ENCODE measurements around the gene DMBT1.

DMBT1 gene

DNA sequence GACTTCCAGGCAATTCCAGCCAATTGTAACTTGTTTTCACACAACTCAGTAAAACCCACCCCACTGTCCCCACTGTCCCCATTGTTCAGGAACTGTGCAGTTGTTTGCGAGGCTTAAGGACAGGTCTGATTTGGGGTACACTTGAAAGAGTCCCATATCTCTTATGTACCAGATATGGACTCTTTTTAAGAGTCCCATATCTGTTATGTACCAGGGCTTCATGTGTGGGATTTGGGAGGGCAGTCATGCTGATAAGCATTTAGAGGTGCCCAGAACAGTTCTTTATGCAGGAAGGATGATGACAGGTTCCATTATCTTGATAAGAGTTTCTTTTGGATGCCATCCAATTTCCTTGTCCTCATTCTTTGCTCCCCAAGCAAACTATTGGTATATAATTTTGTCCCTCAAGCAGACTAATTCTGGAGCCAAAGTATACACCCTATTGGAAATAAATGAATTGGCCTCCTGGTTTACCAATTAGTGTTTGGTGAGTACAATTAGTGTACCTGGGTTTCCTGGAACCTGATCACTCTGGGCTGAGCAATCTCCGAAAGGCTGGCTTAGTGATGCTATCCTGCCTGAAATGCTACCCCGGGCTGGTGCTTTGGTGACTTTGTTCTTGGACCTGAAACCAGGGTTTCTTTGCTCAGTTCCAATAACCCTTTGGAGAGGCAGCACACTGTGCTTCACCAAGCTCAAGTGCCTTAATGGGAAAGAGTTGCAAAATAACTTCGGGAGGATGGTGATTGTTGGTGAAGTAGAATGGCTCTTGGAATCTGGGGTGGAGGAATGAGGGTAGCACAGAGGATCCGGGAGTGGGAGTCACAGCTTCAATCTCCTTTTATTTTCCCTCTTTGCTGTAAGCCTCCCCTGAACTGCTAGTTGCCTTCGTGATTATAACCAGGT lies 6.2 kb upstream of the DMBT1 start:
- TF ChIP-seq, protein P1, sequence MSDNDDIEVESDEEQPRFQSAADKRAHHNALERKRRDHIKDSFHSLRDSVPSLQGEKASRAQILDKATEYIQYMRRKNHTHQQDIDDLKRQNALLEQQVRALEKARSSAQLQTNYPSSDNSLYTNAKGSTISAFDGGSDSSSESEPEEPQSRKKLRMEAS (IDR thresholded peaks at IDR 0.05; ENCODE audit: low read depth, low read length), result no peak
- no peak for TF ChIP-seq MYC (IDR thresholded peaks at IDR 0.05; ENCODE audit: low read depth, low read length)
- TF ChIP-seq, protein P2, sequence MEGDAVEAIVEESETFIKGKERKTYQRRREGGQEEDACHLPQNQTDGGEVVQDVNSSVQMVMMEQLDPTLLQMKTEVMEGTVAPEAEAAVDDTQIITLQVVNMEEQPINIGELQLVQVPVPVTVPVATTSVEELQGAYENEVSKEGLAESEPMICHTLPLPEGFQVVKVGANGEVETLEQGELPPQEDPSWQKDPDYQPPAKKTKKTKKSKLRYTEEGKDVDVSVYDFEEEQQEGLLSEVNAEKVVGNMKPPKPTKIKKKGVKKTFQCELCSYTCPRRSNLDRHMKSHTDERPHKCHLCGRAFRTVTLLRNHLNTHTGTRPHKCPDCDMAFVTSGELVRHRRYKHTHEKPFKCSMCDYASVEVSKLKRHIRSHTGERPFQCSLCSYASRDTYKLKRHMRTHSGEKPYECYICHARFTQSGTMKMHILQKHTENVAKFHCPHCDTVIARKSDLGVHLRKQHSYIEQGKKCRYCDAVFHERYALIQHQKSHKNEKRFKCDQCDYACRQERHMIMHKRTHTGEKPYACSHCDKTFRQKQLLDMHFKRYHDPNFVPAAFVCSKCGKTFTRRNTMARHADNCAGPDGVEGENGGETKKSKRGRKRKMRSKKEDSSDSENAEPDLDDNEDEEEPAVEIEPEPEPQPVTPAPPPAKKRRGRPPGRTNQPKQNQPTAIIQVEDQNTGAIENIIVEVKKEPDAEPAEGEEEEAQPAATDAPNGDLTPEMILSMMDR (IDR thresholded peaks at IDR 0.05; ENCODE audit: low read depth, low read length), result no peak
- TF ChIP-seq POLR2A (IDR thresholded peaks at IDR 0.05; ENCODE audit: extremely low read depth, insufficient read length), result no peak
- H3K4me3 ChIP-seq (ENCODE audit: low read depth, low read length), result no peak overlapping the region
- DNase-seq (ENCODE audit: low read depth), result no peak

DNA sequence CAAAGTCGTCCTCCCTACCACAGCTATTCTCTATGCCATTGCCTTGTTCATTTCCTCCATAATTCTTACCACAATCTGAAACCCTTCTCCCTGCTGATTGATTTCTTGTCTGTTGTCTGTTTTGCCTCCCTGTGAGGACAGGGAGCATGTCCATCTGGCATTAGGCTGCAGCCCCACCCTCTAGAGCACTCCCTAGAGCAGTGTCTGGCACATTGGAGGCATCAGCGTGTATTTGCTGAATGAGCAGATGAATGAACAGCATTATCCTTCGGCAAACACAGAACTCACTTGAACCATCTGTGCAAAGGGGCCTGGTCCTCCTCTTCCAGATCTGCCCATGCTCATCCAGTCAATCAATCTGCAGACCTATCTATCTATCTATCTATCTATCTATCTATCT lies 5.1 kb upstream of the DMBT1 start:
- TF ChIP-seq MYC (IDR thresholded peaks at IDR 0.05; ENCODE audit: low read depth, low read length) (no peak), POLR2A (IDR thresholded peaks at IDR 0.05; ENCODE audit: extremely low read depth, insufficient read length) (no peak)
- TF ChIP-seq, protein P2 (IDR thresholded peaks at IDR 0.05; ENCODE audit: low read depth, low read length), result no peak
- TF ChIP-seq, protein P1 (IDR thresholded peaks at IDR 0.05; ENCODE audit: low read depth, low read length), result no peak
- H3K4me3 ChIP-seq (ENCODE audit: low read depth, low read length), result no peak overlapping the region
- no peak for DNase-seq (ENCODE audit: low read depth)

DNA sequence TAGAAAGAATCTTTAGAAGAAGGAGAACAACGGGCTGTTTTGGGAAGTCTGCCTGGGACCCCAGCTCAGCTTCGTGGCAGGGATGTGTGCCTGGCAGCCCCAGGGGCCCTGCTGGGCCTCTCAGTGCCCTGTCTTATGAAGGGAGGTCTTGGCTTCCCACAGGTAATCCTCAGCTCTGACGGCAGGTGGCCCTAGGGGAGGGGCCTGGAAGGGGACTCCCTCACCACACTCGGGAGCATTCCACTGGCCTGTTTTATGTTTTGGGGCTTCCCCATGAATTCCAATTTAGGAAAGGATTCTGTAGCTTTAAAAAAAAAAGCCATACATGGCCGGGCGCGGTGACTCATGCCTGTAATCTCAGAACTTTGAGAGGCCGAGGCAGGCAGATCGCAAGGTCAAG lies 3.0 kb upstream of the DMBT1 start:
- no peak overlapping the region for H3K4me3 ChIP-seq (ENCODE audit: low read depth, low read length)
- no peak for DNase-seq (ENCODE audit: low read depth)
- TF ChIP-seq MYC (IDR thresholded peaks at IDR 0.05; ENCODE audit: low read depth, low read length) (no peak), POLR2A (IDR thresholded peaks at IDR 0.05; ENCODE audit: extremely low read depth, insufficient read length) (no peak)
- TF ChIP-seq, protein P2 (IDR thresholded peaks at IDR 0.05; ENCODE audit: low read depth, low read length), result no peak
- TF ChIP-seq, protein P1 (IDR thresholded peaks at IDR 0.05; ENCODE audit: low read depth, low read length), result no peak

DNA sequence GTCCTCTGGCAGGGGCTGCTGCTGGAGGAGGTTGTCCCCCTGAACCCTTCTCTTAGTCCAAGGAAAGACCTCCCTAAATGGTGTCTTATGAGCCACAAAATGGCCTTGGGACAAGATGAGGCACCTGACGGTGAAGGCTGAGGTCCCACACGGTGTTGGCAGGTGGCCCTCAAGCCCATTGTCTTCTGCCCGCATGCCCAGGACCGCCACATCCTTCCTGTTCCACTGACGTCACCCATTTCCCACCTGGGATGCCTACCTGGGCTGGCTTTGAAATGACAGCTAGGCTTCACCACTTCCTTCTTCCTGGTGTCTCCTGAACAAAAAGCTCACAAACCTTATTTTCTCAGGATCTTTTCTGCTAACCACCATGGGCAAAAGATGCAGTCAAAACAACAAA lies 2.1 kb upstream of the DMBT1 start:
- no peak for DNase-seq (ENCODE audit: low read depth)
- no peak overlapping the region for H3K4me3 ChIP-seq (ENCODE audit: low read depth, low read length)
- TF ChIP-seq MYC (IDR thresholded peaks at IDR 0.05; ENCODE audit: low read depth, low read length) (no peak), POLR2A (IDR thresholded peaks at IDR 0.05; ENCODE audit: extremely low read depth, insufficient read length) (no peak)
- TF ChIP-seq, protein P2 (IDR thresholded peaks at IDR 0.05; ENCODE audit: low read depth, low read length), result no peak
- TF ChIP-seq, protein P1 (IDR thresholded peaks at IDR 0.05; ENCODE audit: low read depth, low read length), result no peak

DNA sequence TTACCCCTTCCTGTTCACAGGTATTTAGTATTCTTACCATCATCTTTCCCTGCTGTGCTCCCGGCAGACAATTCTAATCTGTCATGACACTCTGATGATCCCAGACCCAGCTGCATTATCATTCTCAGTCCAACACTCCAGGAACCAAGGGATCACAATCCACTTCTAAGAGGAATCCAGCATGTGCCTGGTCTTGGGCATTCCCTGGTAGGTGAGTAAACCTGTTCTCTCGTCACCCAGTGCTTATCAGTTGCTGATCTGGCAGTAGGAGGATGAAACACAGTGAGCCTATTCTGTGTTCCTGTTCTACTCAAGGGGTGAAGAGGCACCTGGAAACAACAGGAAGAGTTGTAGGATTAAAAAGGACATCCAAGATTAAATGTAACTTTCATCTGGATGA lies 1.3 kb upstream of the DMBT1 start:
- no peak overlapping the region for H3K4me3 ChIP-seq (ENCODE audit: low read depth, low read length)
- DNase-seq (ENCODE audit: low read depth), result no peak
- TF ChIP-seq, protein P2 (IDR thresholded peaks at IDR 0.05; ENCODE audit: low read depth, low read length), result no peak
- TF ChIP-seq MYC (IDR thresholded peaks at IDR 0.05; ENCODE audit: low read depth, low read length), result no peak
- TF ChIP-seq, protein P1 (IDR thresholded peaks at IDR 0.05; ENCODE audit: low read depth, low read length), result no peak
- no peak for TF ChIP-seq POLR2A (IDR thresholded peaks at IDR 0.05; ENCODE audit: extremely low read depth, insufficient read length)

Measured in NB4 (cell line).